ENCODE results near the gene OCRL.

OCRL gene

GRCh38 chrX:129494887-129495286, 45.2 kb upstream of the OCRL start:
- H3K36me3 ChIP-seq (ENCODE audit: insufficient read depth, low read length): no peaks in the 10 kb centered on the region
- H3K4me3 ChIP-seq (ENCODE audit: low read length, poor library complexity, severe bottlenecking): no peak overlapping the region
- no peak overlapping the region for H3K9ac ChIP-seq (ENCODE audit: low read depth, low read length, poor library complexity, severe bottlenecking)
- no peaks in the 10 kb centered on the region for H3F3A ChIP-seq (ENCODE audit: low read depth)
- no peaks in the 10 kb centered on the region for H3K9me2 ChIP-seq (replicated peaks; ENCODE audit: low read depth, low read length)
- no peak overlapping the region for H3K4me2 ChIP-seq (ENCODE audit: low read depth, low read length, poor library complexity, severe bottlenecking)
- no peaks in the 10 kb centered on the region for H3K27me3 ChIP-seq (ENCODE audit: insufficient read depth, low read length, poor library complexity, severe bottlenecking)
- TF ChIP-seq CTCF (conservative IDR thresholded peaks at IDR 0.05; ENCODE audit: low read length) (no peak), EZH2phosphoT487 (IDR thresholded peaks at IDR 0.05; ENCODE audit: borderline replicate concordance) (no peak)
- no peak overlapping the region for H2AFZ ChIP-seq (ENCODE audit: low read length)
- no peaks in the 10 kb centered on the region for H3K4me1 ChIP-seq (ENCODE audit: insufficient read depth, low read length, poor library complexity, severe bottlenecking)
- H3K9me3 ChIP-seq (ENCODE audit: insufficient read depth, low read depth, low read length): no peaks in the 10 kb centered on the region
- H3K79me2 ChIP-seq (ENCODE audit: insufficient read depth, low read length): no peaks in the 10 kb centered on the region
- H4K20me1 ChIP-seq (ENCODE audit: insufficient read depth, low read length, poor library complexity, severe bottlenecking): no peaks in the 10 kb centered on the region

- Histone ChIP-seq H3F3A (ENCODE audit: low read depth) (no peaks in the 10 kb centered on the region), H3K27me3 (ENCODE audit: insufficient read depth, low read length, poor library complexity, severe bottlenecking) (no peaks in the 10 kb centered on the region), H2AFZ (ENCODE audit: low read length) (no peak overlapping the region), H3K4me1 (ENCODE audit: insufficient read depth, low read length, poor library complexity, severe bottlenecking) (no peaks in the 10 kb centered on the region), H3K9me2 (replicated peaks; ENCODE audit: low read depth, low read length) (no peaks in the 10 kb centered on the region), H3K4me3 (ENCODE audit: low read length, poor library complexity, severe bottlenecking) (no peak overlapping the region), H3K9ac (ENCODE audit: low read depth, low read length, poor library complexity, severe bottlenecking) (no peak overlapping the region), H4K20me1 (ENCODE audit: insufficient read depth, low read length, poor library complexity, severe bottlenecking) (no peaks in the 10 kb centered on the region), H3K4me2 (ENCODE audit: low read depth, low read length, poor library complexity, severe bottlenecking) (no peak overlapping the region), H3K79me2 (ENCODE audit: insufficient read depth, low read length) (no peaks in the 10 kb centered on the region), H3K9me3 (ENCODE audit: insufficient read depth, low read depth, low read length) (no peaks in the 10 kb centered on the region), H3K36me3 (ENCODE audit: insufficient read depth, low read length) (no peaks in the 10 kb centered on the region)
- TF ChIP-seq EZH2phosphoT487 (IDR thresholded peaks at IDR 0.05; ENCODE audit: borderline replicate concordance): no peak
- TF ChIP-seq CTCF (conservative IDR thresholded peaks at IDR 0.05; ENCODE audit: low read length): no peak
Measured at GRCh38 chrX:129495900-129496299, 44.2 kb upstream of the OCRL start.

DNA sequence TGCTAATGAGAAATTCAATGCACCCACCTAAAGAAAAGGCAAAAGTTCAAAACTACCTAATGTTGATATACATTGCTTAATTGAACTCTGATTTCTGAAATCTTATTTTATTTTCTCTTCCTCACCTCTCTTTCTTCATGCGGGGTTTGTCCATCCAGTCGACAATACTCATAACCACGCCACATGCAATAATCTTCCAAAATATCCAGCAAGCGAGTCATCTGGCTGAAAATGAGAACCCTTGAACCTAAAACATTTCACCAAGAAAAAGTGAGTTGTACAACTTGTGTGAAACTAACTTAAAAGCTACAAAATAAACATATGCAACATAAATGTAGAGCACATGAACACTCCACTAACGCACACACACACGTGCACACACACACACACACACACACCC, 43.4 kb upstream of the OCRL start:
- H3K4me1 ChIP-seq (ENCODE audit: insufficient read depth, low read length, poor library complexity, severe bottlenecking): no peaks in the 10 kb centered on the region
- H3K4me2 ChIP-seq (ENCODE audit: low read depth, low read length, poor library complexity, severe bottlenecking): no peak overlapping the region
- no peak overlapping the region for H3K4me3 ChIP-seq (ENCODE audit: low read length, poor library complexity, severe bottlenecking)
- H3K36me3 ChIP-seq (ENCODE audit: insufficient read depth, low read length): no peaks in the 10 kb centered on the region
- H3K9me3 ChIP-seq (ENCODE audit: insufficient read depth, low read depth, low read length): no peaks in the 10 kb centered on the region
- H3K9ac ChIP-seq (ENCODE audit: low read depth, low read length, poor library complexity, severe bottlenecking): no peak overlapping the region
- no peaks in the 10 kb centered on the region for H3K27me3 ChIP-seq (ENCODE audit: insufficient read depth, low read length, poor library complexity, severe bottlenecking)
- H3F3A ChIP-seq (ENCODE audit: low read depth): no peaks in the 10 kb centered on the region
- TF ChIP-seq CTCF (conservative IDR thresholded peaks at IDR 0.05; ENCODE audit: low read length) (no peak), EZH2phosphoT487 (IDR thresholded peaks at IDR 0.05; ENCODE audit: borderline replicate concordance) (no peak)
- H3K9me2 ChIP-seq (replicated peaks; ENCODE audit: low read depth, low read length): no peaks in the 10 kb centered on the region
- no peak overlapping the region for H2AFZ ChIP-seq (ENCODE audit: low read length)
- H3K79me2 ChIP-seq (ENCODE audit: insufficient read depth, low read length): no peaks in the 10 kb centered on the region
- no peaks in the 10 kb centered on the region for H4K20me1 ChIP-seq (ENCODE audit: insufficient read depth, low read length, poor library complexity, severe bottlenecking)

Data from Loucy (cell line).